Uterus (tissue), 2 donors: Measurements from ENCODE around the gene VPS26C.

Experiments
- CTCF ChIP-seq, 4 experiments: fragments of 200-600 bp in 2 of 4; fragments of 450-650 bp in 2 of 4; sonication (generic) in 2 of 4; IDR thresholded peaks; one replicate each; pipeline ENCODE4 v1.5.1; 2016 to 2019; ENCODE audit warnings: antibody characterized with exemption in 4 of 4, mild to moderate bottlenecking in 2 of 4, moderate library complexity in 1 of 4
- POLR2A ChIP-seq, 2 donors: fragments of 450-650 bp; IDR thresholded peaks; one replicate each; pipeline ENCODE4 v1.6.1; 2016; ENCODE audit warnings: antibody characterized with exemption in 2 of 2, mild to moderate bottlenecking in 1 of 2, moderate library complexity in 1 of 2

- TF ChIP-seq CTCF (IDR thresholded peaks at IDR 0.05) (no peak), POLR2A (IDR thresholded peaks at IDR 0.05) (no peak)
Measured at GRCh38 chr21:37184784-37185593, 82.1 kb downstream of the VPS26C start.
